K562 (cell line): ENCODE data around the gene FBXL13. TPM values are rescaled to one million over a fixed set of nuclear protein-coding genes. Genes with fewer than 3 reads are reported as not detected.

ENCODE experiments used
- ATF7 ChIP-seq: fragments of 450-650 bp; IDR thresholded peaks from 2 replicates; pipeline ENCODE4 v1.7.1; 2014; ENCODE audit warnings: mild to moderate bottlenecking, moderate library complexity
- ETV1 ChIP-seq: fragments of 450-650 bp; conservative IDR thresholded peaks from 2 replicates; pipeline ENCODE4 v1.6.1; 2016; ENCODE audit warnings: missing genetic modification characterization, control low read depth, low read depth, missing compliant biosample characterization
- KHSRP ChIP-seq: fragments of 450-650 bp; IDR thresholded peaks from 2 replicates; pipeline ENCODE4 v1.6.1; 2017
- L3MBTL2 ChIP-seq: fragments of 450-650 bp; IDR thresholded peaks from 2 replicates; pipeline ENCODE4 v1.6.1; 2016; ENCODE audit warnings: mild to moderate bottlenecking, moderate library complexity
- MECOM ChIP-seq: fragments of 250-450 bp; sonication (Bioruptor Pico); IDR thresholded peaks from 2 replicates; pipeline ENCODE4 v1.8.0; 2022; ENCODE audit warnings: inconsistent platforms
- MIER1 ChIP-seq: fragments of 450-650 bp; IDR thresholded peaks from 2 replicates; pipeline ENCODE4 v1.6.1; 2016; ENCODE audit warnings: antibody characterized with exemption, mild to moderate bottlenecking, low read depth
- NFE2 ChIP-seq: IDR thresholded peaks from 2 replicates; pipeline ENCODE4 v1.6.1; 2014; ENCODE audit warnings: antibody characterized with exemption, low read depth
- NFYB ChIP-seq: IDR thresholded peaks from 2 replicates; pipeline ENCODE4 v1.6.1; 2011; ENCODE audit warnings: mild to moderate bottlenecking, moderate library complexity; ENCODE audit not compliant: insufficient read length; ENCODE audit errors: extremely low read depth
- PBX2 ChIP-seq, 2 experiments: IDR thresholded peaks in 1 of 2; conservative IDR thresholded peaks in 1 of 2; 2 replicates each; pipeline ENCODE4 v1.6.1; 2016; ENCODE audit warnings: low read depth in 2 of 2, mild to moderate bottlenecking in 1 of 2, missing compliant biosample characterization in 1 of 2, missing genetic modification characterization in 1 of 2, moderate library complexity in 1 of 2
- PCBP1 ChIP-seq: fragments of 200-400 bp; formaldehyde crosslinking; IDR thresholded peaks from 2 replicates; pipeline ENCODE4 v1.6.1; 2018; ENCODE audit warnings: mild to moderate bottlenecking, low read depth, low read length; ENCODE audit not compliant: poor library complexity, severe bottlenecking
- RB1 ChIP-seq: fragments of 450-650 bp; IDR thresholded peaks from 2 replicates; pipeline ENCODE4 v1.6.1; 2017; ENCODE audit warnings: low read depth, mild to moderate bottlenecking
- SMAD1 ChIP-seq: fragments of 150-350 bp; IDR thresholded peaks from 2 replicates; pipeline ENCODE4 v1.6.1; 2014; ENCODE audit warnings: low read length, low read depth; ENCODE audit not compliant: partially characterized antibody
- SMAD4 ChIP-seq: fragments of 250-450 bp; sonication (Bioruptor Pico); conservative IDR thresholded peaks from 2 replicates; pipeline ENCODE4 v1.8.0; 2021; ENCODE audit warnings: inconsistent platforms, mild to moderate bottlenecking, moderate library complexity
- SMARCB1 ChIP-seq: IDR thresholded peaks from 2 replicates; pipeline ENCODE4 v1.6.1; 2011; ENCODE audit warnings: improper control_type of control experiment, low read depth; ENCODE audit not compliant: insufficient read length
- TCF3 ChIP-seq: sonication (generic); formaldehyde crosslinking; IDR thresholded peaks from 2 replicates; pipeline ENCODE4 v1.4.0; 2020; ENCODE audit warnings: mild to moderate bottlenecking, missing genetic modification reagents
- TEAD1 ChIP-seq, 2 experiments: fragments of 450-650 bp in 1 of 2; sonication (generic) in 1 of 2; formaldehyde crosslinking; IDR thresholded peaks; 2 replicates each; pipeline versions ENCODE4 v1.4.0 to v1.8.0; 2020 to 2022; ENCODE audit warnings: mild to moderate bottlenecking in 2 of 2, missing genetic modification reagents in 1 of 2
- TFAP4 ChIP-seq: sonication (generic); formaldehyde crosslinking; IDR thresholded peaks from 2 replicates; pipeline ENCODE4 v1.8.0; 2022; ENCODE audit warnings: missing genetic modification reagents, mild to moderate bottlenecking, moderate library complexity, borderline replicate concordance
- THAP7 ChIP-seq: fragments of 250-450 bp; sonication (Bioruptor Pico); IDR thresholded peaks from 2 replicates; pipeline ENCODE4 v1.5.0; 2021
- ZEB2 ChIP-seq: fragments of 450-650 bp; IDR thresholded peaks from 2 replicates; pipeline ENCODE4 v1.6.1; 2016
- ZNF253 ChIP-seq: fragments of 250-450 bp; sonication (Bioruptor Pico); conservative IDR thresholded peaks from 2 replicates; pipeline ENCODE4 v1.6.1; 2021; ENCODE audit warnings: mild to moderate bottlenecking
- ZNF324 ChIP-seq: fragments of 250-450 bp; sonication (Bioruptor Pico); IDR thresholded peaks from 2 replicates; pipeline ENCODE4 v1.4.0; 2020; ENCODE audit warnings: mild to moderate bottlenecking
- ZNF766 ChIP-seq: fragments of 200-800 bp; sonication (Bioruptor generic); conservative IDR thresholded peaks from 2 replicates; pipeline ENCODE4 v1.6.1; 2016; ENCODE audit warnings: missing genetic modification characterization, missing compliant biosample characterization
- polyA plus RNA-seq, 8 experiments: library from polyadenylated mRNA; depleted of rRNA in 4 of 8; stranded (reverse) in 5 of 8; unstranded in 3 of 8; fragments of >200 nt; fragmentation: Nextera tagmentation in 2 of 8; fragmentation: Illumina TruSeq in 1 of 8; extraction: Ambion mirVana in 2 of 8; extraction: Trizol in 1 of 8; gene quantifications; 2 replicates each; pipeline versions ENCODE4 v1.2.1 to v1.2.3, GENCODE V29; 2011 to 2014; ENCODE audit warnings: inconsistent platforms in 1 of 8, missing spikeins in 1 of 8
- total RNA-seq, 7 experiments: library from RNA; depleted of rRNA in 6 of 7; stranded (reverse); fragments of >200 nt in 6 of 7; fragmentation: Illumina TruSeq in 2 of 7; extraction: Trizol in 2 of 7; gene quantifications; 2 replicates each; pipeline versions ENCODE4 v1.2.1 to v1.2.3, GENCODE V29; 2011 to 2021; ENCODE audit warnings: low replicate concordance in 1 of 7
- TF ChIP-seq, protein P1 (sequence below): fragments of 450-650 bp; IDR thresholded peaks from 2 replicates; pipeline ENCODE4 v1.6.1; 2016
- TF ChIP-seq, protein P2 (sequence below): fragments of 450-650 bp; formaldehyde crosslinking; IDR thresholded peaks from 2 replicates; pipeline ENCODE4 v1.4.0; 2020; ENCODE audit warnings: mild to moderate bottlenecking

FBXL13 gene
- total and polyA plus RNA-seq, 9 of the 15 experiments (the other 6 are each of a cell fraction or from before 2014, with no cell fraction given), result 16.3 to 55.0 (median 25.4) TPM

- TF ChIP-seq, protein P1, sequence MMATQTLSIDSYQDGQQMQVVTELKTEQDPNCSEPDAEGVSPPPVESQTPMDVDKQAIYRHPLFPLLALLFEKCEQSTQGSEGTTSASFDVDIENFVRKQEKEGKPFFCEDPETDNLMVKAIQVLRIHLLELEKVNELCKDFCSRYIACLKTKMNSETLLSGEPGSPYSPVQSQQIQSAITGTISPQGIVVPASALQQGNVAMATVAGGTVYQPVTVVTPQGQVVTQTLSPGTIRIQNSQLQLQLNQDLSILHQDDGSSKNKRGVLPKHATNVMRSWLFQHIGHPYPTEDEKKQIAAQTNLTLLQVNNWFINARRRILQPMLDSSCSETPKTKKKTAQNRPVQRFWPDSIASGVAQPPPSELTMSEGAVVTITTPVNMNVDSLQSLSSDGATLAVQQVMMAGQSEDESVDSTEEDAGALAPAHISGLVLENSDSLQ, result peak; percentile 89
- TF ChIP-seq RB1 (peak; percentile 71; the same call in 1 of the 2 replicates), MIER1 (0 out of 2 replicates have a peak, but pooled peaks have one; percentile 45), SMAD1 (no peak), THAP7 (CRISPR knock-in tag) (no peak), PBX2 (CRISPR knock-in tag; IDR thresholded peaks at IDR 0.05; ENCODE audit: low read depth) (no peak), PBX2 (tag; conservative IDR thresholded peaks at IDR 0.05; ENCODE audit: low read depth) (peak; percentile 95), ZNF324 (CRISPR knock-in tag) (0 out of 2 replicates have a peak, but pooled peaks have one; percentile 13), SMARCB1 (peak; percentile 32), PCBP1 (no peak), L3MBTL2 (peak; percentile 97), NFE2 (peak; percentile 49; the same call in 1 of the 2 replicates), MECOM (CRISPR knock-in tag) (0 out of 2 replicates have a peak, but pooled peaks have one; percentile 37), ZEB2 (peak; percentile 90), TEAD1 (CRISPR knock-in tag; IDR thresholded peaks at IDR 0.05) (peak; percentile 62 to 96; a peak in 3 of 4 replicates), TFAP4 (CRISPR knock-in tag) (peak; percentile 79), ZNF253 (CRISPR knock-in tag) (no peak), KHSRP (peak; percentile 79; the same call in 1 of the 2 replicates), ATF7 (peak; percentile 98), TCF3 (CRISPR knock-in tag) (peak; percentile 100), SMAD4 (peak; percentile 88), ZNF766 (CRISPR knock-in tag) (peak; percentile 91), NFYB (no peak), ETV1 (peak; percentile 71)
- TF ChIP-seq, protein P2, sequence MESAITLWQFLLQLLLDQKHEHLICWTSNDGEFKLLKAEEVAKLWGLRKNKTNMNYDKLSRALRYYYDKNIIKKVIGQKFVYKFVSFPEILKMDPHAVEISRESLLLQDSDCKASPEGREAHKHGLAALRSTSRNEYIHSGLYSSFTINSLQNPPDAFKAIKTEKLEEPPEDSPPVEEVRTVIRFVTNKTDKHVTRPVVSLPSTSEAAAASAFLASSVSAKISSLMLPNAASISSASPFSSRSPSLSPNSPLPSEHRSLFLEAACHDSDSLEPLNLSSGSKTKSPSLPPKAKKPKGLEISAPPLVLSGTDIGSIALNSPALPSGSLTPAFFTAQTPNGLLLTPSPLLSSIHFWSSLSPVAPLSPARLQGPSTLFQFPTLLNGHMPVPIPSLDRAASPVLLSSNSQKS (CRISPR knock-in tag), result no peak
Measured at GRCh38 chr7:103119791-103120291, 45.2 kb upstream of the FBXL13 start (continued).
